H1 (cell line): ENCODE measurements around the gene BIVM. TPM values are rescaled to one million over a fixed set of nuclear protein-coding genes. Genes with fewer than 3 reads are reported as not detected.

Source experiments
- CTCF ChIA-PET: fragments of 300-600 bp; sonication (Branson Sonifier 250); formaldehyde crosslinking; loops from one replicate; lab custom pipeline; 2021; ENCODE audit not compliant: partially characterized antibody; lab: Charles Lee
- POLR2A ChIA-PET: fragments of 300-600 bp; sonication (Branson Sonifier 250); formaldehyde crosslinking; loops from one replicate; lab custom pipeline; 2021; ENCODE audit warnings: inconsistent platforms; ENCODE audit not compliant: partially characterized antibody; lab: Charles Lee
- DNase-seq, 2 experiments: peaks; one replicate each; pipeline versions ENCODE4 v3.0.0 to v3.0.0-alpha.2; 2010 to 2022; ENCODE audit warnings: low spot score in 2 of 2, low read depth in 1 of 2, mixed read lengths in 1 of 2
- FAIRE-seq: peaks from 2 replicates; lab custom pipeline; 2011; peaks lifted over from hg19 to GRCh38; lab: Jason Lieb, UNC
- H2AFZ ChIP-seq: 2 replicates; pipeline ENCODE4 v1.8.1; 2012; ENCODE audit warnings: low read length, inconsistent platforms
- H2AK5ac ChIP-seq: 2 replicates; pipeline ENCODE4 v1.6.1; 2013; ENCODE audit warnings: low read depth, low read length
- H2BK120ac ChIP-seq: replicated peaks from 2 replicates; pipeline ENCODE3; 2013; ENCODE audit warnings: low read depth, low read length, inconsistent platforms
- H2BK12ac ChIP-seq: 2 replicates; pipeline ENCODE4 v1.6.1; 2013; ENCODE audit warnings: low read depth, low read length
- H2BK15ac ChIP-seq: 2 replicates; pipeline ENCODE4 v1.6.1; 2013; ENCODE audit warnings: low read length
- H2BK20ac ChIP-seq: 2 replicates; pipeline ENCODE4 v1.6.1; 2013; ENCODE audit warnings: low read length
- H2BK5ac ChIP-seq: 2 replicates; pipeline ENCODE4 v1.6.1; 2013; ENCODE audit warnings: low read depth, low read length
- H3K14ac ChIP-seq: 2 replicates; pipeline ENCODE4 v1.6.1; 2013; ENCODE audit warnings: inconsistent platforms; ENCODE audit not compliant: insufficient read length
- H3K18ac ChIP-seq: 2 replicates; pipeline ENCODE4 v1.6.1; 2013; ENCODE audit warnings: low read length; ENCODE audit errors: extremely low read depth
- H3K23ac ChIP-seq: 2 replicates; pipeline ENCODE4 v1.6.1; 2013; ENCODE audit warnings: inconsistent platforms; ENCODE audit not compliant: insufficient read length
- H3K23me2 ChIP-seq: 2 replicates; pipeline ENCODE4 v1.6.1; 2013; ENCODE audit warnings: low read depth, low read length
- H3K27ac ChIP-seq: 2 replicates; pipeline ENCODE4 v1.6.1; 2011; ENCODE audit warnings: low read depth, low read length, inconsistent platforms
- H3K27me3 ChIP-seq, 4 experiments: replicated peaks in 1 of 4; 1 replicate in 1 of 4; 2 replicates in 3 of 4; pipeline versions ENCODE4 v1.6.1 to v1.8.1; 2011 to 2013; ENCODE audit warnings: low read length in 3 of 4, mild to moderate bottlenecking in 3 of 4, inconsistent platforms in 2 of 4, mixed read lengths in 2 of 4, moderate library complexity in 1 of 4; ENCODE audit not compliant: control insufficient read depth in 3 of 4, insufficient read depth in 3 of 4; ENCODE audit errors: extremely low read depth in 1 of 4
- H3K36me3 ChIP-seq, 4 experiments: 2 replicates each; pipeline versions ENCODE4 v1.6.1 to v1.8.1; 2011 to 2013; ENCODE audit warnings: mild to moderate bottlenecking in 4 of 4, low read length in 3 of 4, moderate library complexity in 2 of 4, control low read depth in 1 of 4, inconsistent platforms in 1 of 4; ENCODE audit not compliant: insufficient read depth in 4 of 4, control insufficient read depth in 2 of 4
- H3K4ac ChIP-seq: replicated peaks from 2 replicates; pipeline ENCODE3; 2013; ENCODE audit warnings: low read length, low read depth, mixed read lengths, inconsistent platforms; ENCODE audit not compliant: insufficient read length
- H3K4me1 ChIP-seq, 4 experiments: replicated peaks in 1 of 4; 1 replicate in 1 of 4; 2 replicates in 3 of 4; pipeline versions ENCODE4 v1.6.1 to v1.8.1; 2011 to 2013; ENCODE audit warnings: low read length in 3 of 4, inconsistent platforms in 2 of 4, mixed read lengths in 1 of 4; ENCODE audit not compliant: insufficient read depth in 4 of 4, control insufficient read depth in 3 of 4
- H3K4me2 ChIP-seq, 2 experiments: 2 replicates each; pipeline versions ENCODE4 v1.6.1 to v1.8.1; 2011 to 2013; ENCODE audit warnings: low read depth in 2 of 2, low read length in 2 of 2, control low read depth in 1 of 2, inconsistent platforms in 1 of 2, mild to moderate bottlenecking in 1 of 2; ENCODE audit not compliant: insufficient read depth in 1 of 2
- H3K4me3 ChIP-seq, 4 experiments: fragments of 200-600, 300-600 bp in 1 of 4; sonication (generic), shearing (Covaris generic), sonication (Bioruptor Twin) in 1 of 4; 2 replicates each; pipeline versions ENCODE4 v1.5.1 to v1.8.1; 2011 to 2016; ENCODE audit warnings: low read length in 4 of 4, low read depth in 3 of 4, control low read depth in 2 of 4, inconsistent platforms in 2 of 4, mild to moderate bottlenecking in 2 of 4, mixed read lengths in 1 of 4, moderate library complexity in 1 of 4; ENCODE audit not compliant: insufficient read depth in 2 of 4; ENCODE audit errors: extremely low read depth in 1 of 4
- H3K56ac ChIP-seq: replicated peaks from 2 replicates; pipeline ENCODE3; 2013; ENCODE audit warnings: low read depth, mild to moderate bottlenecking, mixed read lengths, low read length, inconsistent platforms; ENCODE audit not compliant: insufficient read length
- H3K79me1 ChIP-seq: 2 replicates; pipeline ENCODE4 v1.6.1; 2013; ENCODE audit warnings: low read depth, low read length, control low read depth
- H3K79me2 ChIP-seq, 2 experiments: 2 replicates each; pipeline versions ENCODE4 v1.6.1 to v1.8.1; 2012 to 2013; ENCODE audit warnings: low read length in 2 of 2, mild to moderate bottlenecking in 2 of 2, inconsistent platforms in 1 of 2; ENCODE audit not compliant: insufficient read depth in 2 of 2, control insufficient read depth in 1 of 2
- H3K9ac ChIP-seq, 4 experiments: replicated peaks in 1 of 4; 1 replicate in 1 of 4; 2 replicates in 3 of 4; pipeline versions ENCODE4 v1.6.1 to v1.8.1; 2011 to 2013; ENCODE audit warnings: low read depth in 3 of 4, low read length in 3 of 4, control low read depth in 2 of 4, mild to moderate bottlenecking in 2 of 4, moderate library complexity in 2 of 4, inconsistent platforms in 1 of 4; ENCODE audit errors: extremely low read depth in 1 of 4
- H3K9me3 ChIP-seq, 2 experiments: 2 replicates each; pipeline versions ENCODE4 v1.6.1 to v1.8.1; 2012 to 2013; ENCODE audit warnings: mild to moderate bottlenecking in 2 of 2, moderate library complexity in 2 of 2, control low read depth in 1 of 2, inconsistent platforms in 1 of 2, low read depth in 1 of 2, low read length in 1 of 2, mixed read lengths in 1 of 2; ENCODE audit not compliant: insufficient read depth in 2 of 2
- H4K20me1 ChIP-seq, 2 experiments: replicated peaks in 1 of 2; 2 replicates each; pipeline versions ENCODE3 to v1.8.1; 2011 to 2013; ENCODE audit warnings: inconsistent platforms in 2 of 2, low read length in 2 of 2, mild to moderate bottlenecking in 1 of 2; ENCODE audit not compliant: insufficient read depth in 2 of 2, control insufficient read depth in 1 of 2
- H4K5ac ChIP-seq: 2 replicates; pipeline ENCODE4 v1.6.1; 2013; ENCODE audit warnings: low read length, low read depth, mixed read lengths, inconsistent platforms; ENCODE audit not compliant: insufficient read length
- H4K8ac ChIP-seq: 2 replicates; pipeline ENCODE4 v1.8.0; 2013; ENCODE audit warnings: mild to moderate bottlenecking, moderate library complexity, low read length, inconsistent platforms; ENCODE audit not compliant: insufficient read depth; ENCODE audit errors: extremely low read depth
- H4K91ac ChIP-seq: replicated peaks from 2 replicates; pipeline ENCODE3; 2013; ENCODE audit warnings: low read length, mixed read lengths, inconsistent platforms; ENCODE audit not compliant: insufficient read length
- ASH2L ChIP-seq: fragments of 200-600, 300-600 bp; sonication (generic); IDR thresholded peaks from one replicate; pipeline ENCODE4 v1.7.1; 2017; ENCODE audit warnings: low read length
- BACH1 ChIP-seq: IDR thresholded peaks from 2 replicates; pipeline ENCODE4 v1.6.1; 2012; ENCODE audit warnings: low read length, improper control_type of control experiment
- FOSL1 ChIP-seq: IDR thresholded peaks from 2 replicates; pipeline ENCODE4 v1.6.1; 2011; ENCODE audit warnings: mild to moderate bottlenecking, low read depth, low read length, moderate library complexity; ENCODE audit not compliant: insufficient read depth
- GABPA ChIP-seq: IDR thresholded peaks from 2 replicates; pipeline ENCODE4 v1.6.1; 2011; ENCODE audit warnings: mild to moderate bottlenecking, low read length, moderate library complexity, borderline replicate concordance; ENCODE audit not compliant: insufficient read depth
- GTF2F1 ChIP-seq: IDR thresholded peaks from 2 replicates; pipeline ENCODE4 v1.6.1; 2012; ENCODE audit warnings: low read depth, low read length, improper control_type of control experiment, borderline replicate concordance
- JUND ChIP-seq: IDR thresholded peaks from 2 replicates; pipeline ENCODE4 v1.6.1; 2011; ENCODE audit warnings: mild to moderate bottlenecking, improper control_type of control experiment, low read length
- MAFK ChIP-seq: IDR thresholded peaks from 2 replicates; pipeline ENCODE4 v1.6.1; 2012; ENCODE audit warnings: low read depth, mild to moderate bottlenecking, improper control_type of control experiment, low read length
- NANOG ChIP-seq: IDR thresholded peaks from 2 replicates; pipeline ENCODE4 v1.6.1; 2011; ENCODE audit warnings: low read length, low read depth, mild to moderate bottlenecking, inconsistent platforms; ENCODE audit not compliant: insufficient read depth, poor library complexity, severe bottlenecking
- NRF1 ChIP-seq: IDR thresholded peaks from 2 replicates; pipeline ENCODE4 v1.6.1; 2011; ENCODE audit warnings: mild to moderate bottlenecking, low read depth, low read length, improper control_type of control experiment
- POU5F1 ChIP-seq: IDR thresholded peaks from 2 replicates; pipeline ENCODE4 v1.6.1; 2011; ENCODE audit warnings: low read depth, mild to moderate bottlenecking, low read length, moderate library complexity
- SAP30 ChIP-seq: fragments of 300-600 bp; sonication (generic); IDR thresholded peaks from 2 replicates; pipeline ENCODE4 v1.7.1; 2012; ENCODE audit warnings: low read length, moderate library complexity, mild to moderate bottlenecking, inconsistent platforms; ENCODE audit not compliant: insufficient read depth, insufficient replicate concordance
- SP1 ChIP-seq: IDR thresholded peaks from 2 replicates; pipeline ENCODE4 v1.6.1; 2011; ENCODE audit warnings: low read depth, low read length
- TEAD4 ChIP-seq: IDR thresholded peaks from 2 replicates; pipeline ENCODE4 v1.6.1; 2012; ENCODE audit warnings: low read depth, low read length, inconsistent platforms, mixed read lengths
- YY1 ChIP-seq: IDR thresholded peaks from 2 replicates; pipeline ENCODE4 v1.6.1; 2011; ENCODE audit warnings: low read depth, mild to moderate bottlenecking, low read length
- WGBS, 2 experiments: shearing (Covaris generic) in 1 of 2; methylation state at CpG; one replicate each; pipeline versions ENCODE4 v1.1.6 to v1.1.7; 2013 to 2015; ENCODE audit warnings: low lambda C conversion rate in 2 of 2, mixed read lengths in 2 of 2, inconsistent platforms in 1 of 2, low coverage in 1 of 2, missing lambda C conversion rate in 1 of 2; ENCODE audit not compliant: insufficient replicate concordance in 2 of 2, insufficient coverage in 1 of 2, insufficient read length in 1 of 2; ENCODE audit errors: extremely low coverage in 1 of 2, missing lambda C conversion rate in 1 of 2; 5-methylcytosine and 5-hydroxymethylcytosine counted together
- polyA plus RNA-seq, 7 experiments: library from polyadenylated mRNA; depleted of rRNA in 3 of 7; stranded (reverse) in 5 of 7; unstranded in 2 of 7; fragments of >200 nt in 5 of 7; fragments of 200-250 nt in 2 of 7; gene quantifications; 1 replicate in 5 of 7; 2 replicates in 1 of 7; 4 replicates in 1 of 7; pipeline versions ENCODE4 v1.2.1 to v1.2.3, GENCODE V29; 2011 to 2013; ENCODE audit warnings: missing spikeins in 2 of 7, mixed read lengths in 2 of 7
- total RNA-seq: library from RNA; stranded (reverse); fragmentation: NEBNext Ultra II Directional; extraction: Animal tissue kit (Norgen Biotek cat#: 25700); gene quantifications from 2 replicates; pipeline ENCODE4 v1.2.1, GENCODE V29; 2021
- TF ChIP-seq, protein P1 (sequence below): IDR thresholded peaks from 2 replicates; pipeline ENCODE4 v1.6.1; 2011; ENCODE audit warnings: low read length, improper control_type of control experiment

The BIVM gene
- total and polyA plus RNA-seq, 2 of the 8 experiments (the other 6 are each of a cell fraction or from before 2014, with no cell fraction given) = 1.8 to 5.5 TPM

- no peak overlapping the region for H2BK120ac ChIP-seq
- H3K14ac ChIP-seq = no peak overlapping the region
- no peak overlapping the region for H2BK5ac ChIP-seq
- no peak overlapping the region for H4K5ac ChIP-seq
- H3K79me1 ChIP-seq = no peaks in the 10 kb centered on the region
- CTCF ChIA-PET = no interaction called here
- H3K27ac ChIP-seq = no peak overlapping the region
- H4K20me1 ChIP-seq = no peaks in the 10 kb centered on the region
- no peak overlapping the region for H3K18ac ChIP-seq
- H3K79me2 ChIP-seq = no peaks in the 10 kb centered on the region
- 89% methylated on average over 4 of the region's 4 CpGs; no CpG with 5 or more reads in 1 of the 2 experiments for WGBS, 2 experiments
- H3K4me3 ChIP-seq = no peak overlapping the region
- H2BK20ac ChIP-seq = no peak overlapping the region
- no peak overlapping the region for H2BK15ac ChIP-seq
- no peak overlapping the region for H3K4me2 ChIP-seq
- no peaks in the 10 kb centered on the region for H3K23me2 ChIP-seq
- H3K56ac ChIP-seq = no peak overlapping the region
- H3K4me1 ChIP-seq = no peaks in the 10 kb centered on the region
- H3K4ac ChIP-seq = no peak overlapping the region
- POLR2A ChIA-PET = no interaction called here
- FAIRE-seq = no peak
- no peaks in the 10 kb centered on the region for H3K27me3 ChIP-seq
- no peaks in the 10 kb centered on the region for H3K36me3 ChIP-seq
- no peak overlapping the region for H4K91ac ChIP-seq
- H3K9me3 ChIP-seq = no peaks in the 10 kb centered on the region
- H3K23ac ChIP-seq = no peak overlapping the region
- H4K8ac ChIP-seq = no peak overlapping the region
- no peak overlapping the region for H2BK12ac ChIP-seq
- no peak overlapping the region for H2AK5ac ChIP-seq
- H3K9ac ChIP-seq = no peak overlapping the region
- H2AFZ ChIP-seq = no peak overlapping the region
- no peak for DNase-seq
- TF ChIP-seq FOSL1 (no peak), BACH1 (no peak), GTF2F1 (no peak), ASH2L (no peak), SAP30 (no peak), NANOG (no peak), POU5F1 (no peak), JUND (no peak), YY1 (no peak), SP1 (no peak), NRF1 (no peak), GABPA (no peak), MAFK (no peak), TEAD4 (no peak)
- TF ChIP-seq, protein P1, sequence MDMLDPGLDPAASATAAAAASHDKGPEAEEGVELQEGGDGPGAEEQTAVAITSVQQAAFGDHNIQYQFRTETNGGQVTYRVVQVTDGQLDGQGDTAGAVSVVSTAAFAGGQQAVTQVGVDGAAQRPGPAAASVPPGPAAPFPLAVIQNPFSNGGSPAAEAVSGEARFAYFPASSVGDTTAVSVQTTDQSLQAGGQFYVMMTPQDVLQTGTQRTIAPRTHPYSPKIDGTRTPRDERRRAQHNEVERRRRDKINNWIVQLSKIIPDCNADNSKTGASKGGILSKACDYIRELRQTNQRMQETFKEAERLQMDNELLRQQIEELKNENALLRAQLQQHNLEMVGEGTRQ = no peak
Observed at GRCh38 chr13:102836471-102836870, 37.6 kb downstream of the BIVM start.
